GM12878 (cell line): ENCODE measurements around the gene UBXN4. TPM values are rescaled to one million over a fixed set of nuclear protein-coding genes. Genes with fewer than 3 reads are reported as not detected.
A peak's percentile ranks its signal among the peaks of the same experiment; 100 is the strongest.

Experiments used
- BHLHE40 ChIP-seq, 2 experiments: fragments of 450-650 bp in 1 of 2; IDR thresholded peaks; 2 replicates each; pipeline ENCODE4 v1.6.1; 2011 to 2017; ENCODE audit warnings: low read depth in 2 of 2, borderline replicate concordance in 1 of 2, improper control_type of control experiment in 1 of 2, low read length in 1 of 2, mild to moderate bottlenecking in 1 of 2
- CREM ChIP-seq: IDR thresholded peaks from 2 replicates; pipeline ENCODE4 v1.6.1; 2014; ENCODE audit warnings: antibody characterized with exemption, low read depth
- FOXM1 ChIP-seq: IDR thresholded peaks from 2 replicates; pipeline ENCODE4 v1.6.1; 2012; ENCODE audit warnings: low read depth, mild to moderate bottlenecking, inconsistent platforms, low read length, moderate library complexity
- HCFC1 ChIP-seq: fragments of 150-350 bp; IDR thresholded peaks from 2 replicates; pipeline ENCODE4 v1.6.1; 2014; ENCODE audit warnings: low read length
- JUNB ChIP-seq: IDR thresholded peaks from 2 replicates; pipeline ENCODE4 v1.6.1; 2016; ENCODE audit warnings: antibody characterized with exemption, mild to moderate bottlenecking
- NFIC ChIP-seq: IDR thresholded peaks from 2 replicates; pipeline ENCODE4 v1.6.1; 2012; ENCODE audit warnings: low read depth, mild to moderate bottlenecking, inconsistent platforms, low read length, moderate library complexity
- POLR2A ChIP-seq: IDR thresholded peaks from 2 replicates; pipeline ENCODE4 v1.6.1; 2011; ENCODE audit warnings: low read depth, mild to moderate bottlenecking, low read length
- RCOR1 ChIP-seq: conservative IDR thresholded peaks from 2 replicates; pipeline ENCODE4 v1.6.1; 2012; ENCODE audit warnings: low read depth, low read length, improper control_type of control experiment
- RUNX3 ChIP-seq: IDR thresholded peaks from 2 replicates; pipeline ENCODE4 v1.6.1; 2012; ENCODE audit warnings: low read length, inconsistent platforms
- SIX5 ChIP-seq: IDR thresholded peaks from 2 replicates; pipeline ENCODE4 v1.6.1; 2011; ENCODE audit warnings: mild to moderate bottlenecking, low read depth, low read length, moderate library complexity; ENCODE audit not compliant: severe bottlenecking
- SP1 ChIP-seq: IDR thresholded peaks from one replicate; pipeline ENCODE4 v1.6.1; 2011; ENCODE audit warnings: low read depth, low read length
- YY1 ChIP-seq: IDR thresholded peaks from 2 replicates; pipeline ENCODE4 v1.6.1; 2011; ENCODE audit warnings: low read depth, mild to moderate bottlenecking, low read length
- ZNF207 ChIP-seq: fragments of 450-650 bp; IDR thresholded peaks from 2 replicates; pipeline ENCODE4 v1.6.1; 2014; ENCODE audit warnings: antibody characterized with exemption, mild to moderate bottlenecking, borderline replicate concordance
- polyA plus RNA-seq, 11 experiments: library from polyadenylated mRNA; depleted of rRNA in 4 of 11; unstranded in 6 of 11; stranded (reverse) in 5 of 11; fragments of >200 nt; fragmentation: Nextera tagmentation in 4 of 11; fragmentation: Illumina TruSeq in 1 of 11; extraction: Ambion mirVana in 4 of 11; extraction: Trizol in 1 of 11; gene quantifications; 1 replicate in 1 of 11; 2 replicates in 10 of 11; pipeline versions ENCODE4 v1.2.1 to v1.2.3, GENCODE V29; 2011 to 2016; ENCODE audit warnings: inconsistent platforms in 2 of 11, missing spikeins in 2 of 11, low read depth in 1 of 11
- total RNA-seq, 4 experiments: library from RNA; depleted of rRNA in 3 of 4; stranded (reverse); fragments of >200 nt in 3 of 4; fragmentation: Illumina TruSeq in 1 of 4; extraction: Trizol in 1 of 4; gene quantifications; 2 replicates each; pipeline versions ENCODE4 v1.2.1 to v1.2.3, GENCODE V29; 2013 to 2021
- TF ChIP-seq, protein P1 (sequence below): IDR thresholded peaks from 2 replicates; pipeline ENCODE4 v1.6.1; 2011; ENCODE audit warnings: low read depth, mild to moderate bottlenecking, low read length, moderate library complexity, borderline replicate concordance; ENCODE audit errors: extremely low read depth

The UBXN4 gene
- total and polyA plus RNA-seq, 10 of the 15 experiments (the other 5 are each of a cell fraction or from before 2014, with no cell fraction given): 52.6 to 133 (median 71.9) TPM

DNA sequence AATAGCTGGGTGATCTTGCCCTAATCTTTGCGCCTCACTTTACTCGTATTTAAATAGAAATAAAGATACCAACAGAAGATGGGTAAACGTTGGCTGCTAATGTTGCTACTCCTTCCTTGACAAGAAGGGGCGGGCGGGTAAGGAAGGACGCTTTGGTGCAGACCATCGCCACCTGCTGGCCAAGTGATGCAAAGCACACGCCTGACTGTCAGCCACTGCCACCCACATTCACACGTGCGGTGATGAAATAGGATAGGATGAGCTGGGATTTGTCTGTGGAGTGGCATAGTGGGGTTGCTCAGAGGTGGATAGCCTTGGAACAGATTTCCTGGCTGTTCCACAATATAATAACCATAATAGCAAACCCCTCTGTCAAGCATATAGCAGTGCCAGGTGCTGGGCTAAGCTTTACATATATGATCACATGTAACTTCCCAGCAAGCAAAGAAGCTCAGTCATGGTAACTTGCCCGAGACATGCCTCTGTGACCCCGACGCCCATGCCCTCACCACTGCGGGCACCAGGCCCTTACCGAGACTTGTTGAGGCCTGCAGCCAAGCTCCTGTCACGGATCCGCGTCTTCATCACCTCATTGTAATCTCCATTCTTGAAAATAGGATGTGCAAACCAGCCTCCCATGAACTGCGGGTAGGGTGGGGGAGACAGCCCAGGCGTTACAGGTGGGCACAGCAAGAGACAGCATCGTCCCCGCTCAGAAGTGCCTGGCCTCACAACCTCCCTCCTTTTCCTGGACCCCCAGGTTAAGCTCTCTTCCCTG is 56.0 kb downstream of the UBXN4 start (continued):
- TF ChIP-seq HCFC1 (no peak), ZNF207 (no peak), RUNX3 (no peak), FOXM1 (no peak), RCOR1 (no peak), JUNB (no peak), NFIC (no peak), POLR2A (no peak), YY1 (peak; percentile 57; the same call in 1 of the 2 replicates), CREM (0 out of 2 replicates have a peak, but pooled peaks have one; percentile 21), BHLHE40 (IDR thresholded peaks at IDR 0.05; ENCODE audit: borderline replicate concordance in 1 of 2, low read depth in 2 of 2, low read length in 1 of 2) (peak; percentile 96 to 97), SP1 (no peak), SIX5 (no peak)
- TF ChIP-seq, protein P1, sequence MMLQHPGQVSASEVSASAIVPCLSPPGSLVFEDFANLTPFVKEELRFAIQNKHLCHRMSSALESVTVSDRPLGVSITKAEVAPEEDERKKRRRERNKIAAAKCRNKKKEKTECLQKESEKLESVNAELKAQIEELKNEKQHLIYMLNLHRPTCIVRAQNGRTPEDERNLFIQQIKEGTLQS: no peak
